Neural cell (in vitro differentiated cells): ENCODE results near the gene ZNF728. TPM values are rescaled to one million over a fixed set of nuclear protein-coding genes. Genes with fewer than 3 reads are reported as not detected.

Experiments
- H2AFZ ChIP-seq: fragments of 200-600, 300-800 bp; sonication (generic), shearing (Covaris generic); 2 replicates; pipeline ENCODE4 v1.6.0; 2014; ENCODE audit warnings: low read depth, mild to moderate bottlenecking, antibody characterized with exemption, low read length, moderate library complexity
- H3F3A ChIP-seq: fragments of 200-600 bp; shearing (Covaris generic); 2 replicates; pipeline ENCODE4 v1.6.1; 2016; ENCODE audit warnings: mild to moderate bottlenecking, moderate library complexity, mixed read lengths, antibody characterized with exemption, low read length; ENCODE audit not compliant: insufficient read depth, poor library complexity, severe bottlenecking
- H3K27ac ChIP-seq: fragments of 200-600, 300-800 bp; sonication (generic), shearing (Covaris generic); 2 replicates; pipeline ENCODE4 v1.5.1; 2014; ENCODE audit warnings: mild to moderate bottlenecking, low read length, moderate library complexity
- H3K27me3 ChIP-seq: fragments of 300-800, 200-600 bp; sonication (generic), shearing (Covaris generic); 2 replicates; pipeline ENCODE4 v1.6.0; 2014; ENCODE audit warnings: mild to moderate bottlenecking, low read depth, low read length, moderate library complexity; ENCODE audit not compliant: insufficient read depth
- H3K36me3 ChIP-seq: fragments of 300-800, 200-600 bp; sonication (generic), shearing (Covaris generic); 2 replicates; pipeline ENCODE4 v1.5.1; 2014; ENCODE audit warnings: mild to moderate bottlenecking, antibody characterized with exemption, low read length, moderate library complexity; ENCODE audit not compliant: insufficient read depth
- H3K4me2 ChIP-seq: fragments of 300-800, 200-600 bp; sonication (generic), shearing (Covaris generic); 2 replicates; pipeline ENCODE4 v1.6.0; 2014; ENCODE audit warnings: mild to moderate bottlenecking, low read length
- H3K4me3 ChIP-seq: fragments of 300-800, 200-600 bp; sonication (generic), shearing (Covaris generic); 2 replicates; pipeline ENCODE4 v1.5.1; 2014; ENCODE audit warnings: mild to moderate bottlenecking, low read length, moderate library complexity
- H3K79me2 ChIP-seq: fragments of 200-600 bp; shearing (Covaris generic); replicated peaks from 2 replicates; pipeline ENCODE4 v1.6.0; 2014; ENCODE audit warnings: mild to moderate bottlenecking, low read length, moderate library complexity; ENCODE audit not compliant: insufficient read depth
- H3K9ac ChIP-seq: fragments of 300-800, 200-600 bp; sonication (generic), shearing (Covaris generic); 2 replicates; pipeline ENCODE4 v1.6.1; 2016; ENCODE audit warnings: mild to moderate bottlenecking, low read length, mixed read lengths
- H3K9me2 ChIP-seq: fragments of 200-600 bp; shearing (Covaris generic); 2 replicates; pipeline ENCODE4 v1.6.1; 2016; ENCODE audit warnings: mild to moderate bottlenecking, low read length, mixed read lengths; ENCODE audit not compliant: insufficient read depth
- H3K9me3 ChIP-seq: fragments of 200-600, 300-800 bp; sonication (generic), shearing (Covaris generic); 2 replicates; pipeline ENCODE4 v1.6.1; 2016; ENCODE audit warnings: mild to moderate bottlenecking, mixed run types, low read length, moderate library complexity, mixed read lengths
- H4K20me1 ChIP-seq: fragments of 200-600 bp; shearing (Covaris generic); 2 replicates; pipeline ENCODE4 v1.6.1; 2016; ENCODE audit warnings: mild to moderate bottlenecking, mixed run types; ENCODE audit not compliant: insufficient read depth
- EP300 ChIP-seq: fragments of 450-650 bp; conservative IDR thresholded peaks from 2 replicates; pipeline ENCODE4 v1.6.1; 2014; ENCODE audit warnings: antibody characterized with exemption, mild to moderate bottlenecking, moderate library complexity; ENCODE audit not compliant: poor library complexity, severe bottlenecking
- EZH2 ChIP-seq: fragments of 200-600, 300-800 bp; shearing (Covaris generic), sonication (generic); IDR thresholded peaks from 2 replicates; pipeline ENCODE4 v1.6.1; 2014; ENCODE audit warnings: antibody characterized with exemption, low read length, borderline replicate concordance, mild to moderate bottlenecking; ENCODE audit not compliant: insufficient read depth, poor library complexity, severe bottlenecking
- MXI1 ChIP-seq: fragments of 450-650 bp; conservative IDR thresholded peaks from 2 replicates; pipeline ENCODE4 v1.6.1; 2014; ENCODE audit warnings: antibody characterized with exemption, mild to moderate bottlenecking; ENCODE audit not compliant: poor library complexity, severe bottlenecking
- POLR2AphosphoS5 ChIP-seq: IDR thresholded peaks from 2 replicates; pipeline ENCODE4 v1.6.1; 2012
- RAD21 ChIP-seq: fragments of 450-650 bp; conservative IDR thresholded peaks from 2 replicates; pipeline ENCODE4 v1.6.1; 2014; ENCODE audit warnings: antibody characterized with exemption, mild to moderate bottlenecking, moderate library complexity
- SMC3 ChIP-seq: fragments of 450-650 bp; conservative IDR thresholded peaks from 2 replicates; pipeline ENCODE4 v1.6.1; 2014; ENCODE audit warnings: antibody characterized with exemption, mild to moderate bottlenecking, moderate library complexity; ENCODE audit not compliant: poor library complexity
- TAF1 ChIP-seq: IDR thresholded peaks from 2 replicates; pipeline ENCODE4 v1.6.1; 2012; ENCODE audit warnings: low read depth
- polyA plus RNA-seq: library from polyadenylated mRNA; depleted of rRNA; stranded (reverse); fragments of >200 nt; gene quantifications from 2 replicates; pipeline ENCODE4 v1.2.3, GENCODE V29; 2014
- TF ChIP-seq, protein P1 (sequence below): IDR thresholded peaks from 2 replicates; pipeline ENCODE4 v1.6.1; 2012; ENCODE audit warnings: borderline replicate concordance
- TF ChIP-seq, protein P2 (sequence below): fragments of 450-650 bp; IDR thresholded peaks from 2 replicates; pipeline ENCODE4 v1.5.1; 2014; ENCODE audit warnings: antibody characterized with exemption, mild to moderate bottlenecking, moderate library complexity; ENCODE audit not compliant: poor library complexity, severe bottlenecking

The ZNF728 gene
- polyA plus RNA-seq, 1 donor from 2014 or later = not detected

- TF ChIP-seq TAF1 (no peak), RAD21 (no peak), EP300 (no peak), MXI1 (no peak), POLR2AphosphoS5 (no peak)
Observed at GRCh38 chr19:23052349-23052748, 49.4 kb upstream of the ZNF728 start (continued).

- no peak for TF ChIP-seq MXI1
- TF ChIP-seq POLR2AphosphoS5 = no peak
- TF ChIP-seq TAF1 = no peak
- TF ChIP-seq, protein P1, sequence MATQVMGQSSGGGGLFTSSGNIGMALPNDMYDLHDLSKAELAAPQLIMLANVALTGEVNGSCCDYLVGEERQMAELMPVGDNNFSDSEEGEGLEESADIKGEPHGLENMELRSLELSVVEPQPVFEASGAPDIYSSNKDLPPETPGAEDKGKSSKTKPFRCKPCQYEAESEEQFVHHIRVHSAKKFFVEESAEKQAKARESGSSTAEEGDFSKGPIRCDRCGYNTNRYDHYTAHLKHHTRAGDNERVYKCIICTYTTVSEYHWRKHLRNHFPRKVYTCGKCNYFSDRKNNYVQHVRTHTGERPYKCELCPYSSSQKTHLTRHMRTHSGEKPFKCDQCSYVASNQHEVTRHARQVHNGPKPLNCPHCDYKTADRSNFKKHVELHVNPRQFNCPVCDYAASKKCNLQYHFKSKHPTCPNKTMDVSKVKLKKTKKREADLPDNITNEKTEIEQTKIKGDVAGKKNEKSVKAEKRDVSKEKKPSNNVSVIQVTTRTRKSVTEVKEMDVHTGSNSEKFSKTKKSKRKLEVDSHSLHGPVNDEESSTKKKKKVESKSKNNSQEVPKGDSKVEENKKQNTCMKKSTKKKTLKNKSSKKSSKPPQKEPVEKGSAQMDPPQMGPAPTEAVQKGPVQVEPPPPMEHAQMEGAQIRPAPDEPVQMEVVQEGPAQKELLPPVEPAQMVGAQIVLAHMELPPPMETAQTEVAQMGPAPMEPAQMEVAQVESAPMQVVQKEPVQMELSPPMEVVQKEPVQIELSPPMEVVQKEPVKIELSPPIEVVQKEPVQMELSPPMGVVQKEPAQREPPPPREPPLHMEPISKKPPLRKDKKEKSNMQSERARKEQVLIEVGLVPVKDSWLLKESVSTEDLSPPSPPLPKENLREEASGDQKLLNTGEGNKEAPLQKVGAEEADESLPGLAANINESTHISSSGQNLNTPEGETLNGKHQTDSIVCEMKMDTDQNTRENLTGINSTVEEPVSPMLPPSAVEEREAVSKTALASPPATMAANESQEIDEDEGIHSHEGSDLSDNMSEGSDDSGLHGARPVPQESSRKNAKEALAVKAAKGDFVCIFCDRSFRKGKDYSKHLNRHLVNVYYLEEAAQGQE = no peak
- TF ChIP-seq SMC3 = no peak
- TF ChIP-seq, protein P2, sequence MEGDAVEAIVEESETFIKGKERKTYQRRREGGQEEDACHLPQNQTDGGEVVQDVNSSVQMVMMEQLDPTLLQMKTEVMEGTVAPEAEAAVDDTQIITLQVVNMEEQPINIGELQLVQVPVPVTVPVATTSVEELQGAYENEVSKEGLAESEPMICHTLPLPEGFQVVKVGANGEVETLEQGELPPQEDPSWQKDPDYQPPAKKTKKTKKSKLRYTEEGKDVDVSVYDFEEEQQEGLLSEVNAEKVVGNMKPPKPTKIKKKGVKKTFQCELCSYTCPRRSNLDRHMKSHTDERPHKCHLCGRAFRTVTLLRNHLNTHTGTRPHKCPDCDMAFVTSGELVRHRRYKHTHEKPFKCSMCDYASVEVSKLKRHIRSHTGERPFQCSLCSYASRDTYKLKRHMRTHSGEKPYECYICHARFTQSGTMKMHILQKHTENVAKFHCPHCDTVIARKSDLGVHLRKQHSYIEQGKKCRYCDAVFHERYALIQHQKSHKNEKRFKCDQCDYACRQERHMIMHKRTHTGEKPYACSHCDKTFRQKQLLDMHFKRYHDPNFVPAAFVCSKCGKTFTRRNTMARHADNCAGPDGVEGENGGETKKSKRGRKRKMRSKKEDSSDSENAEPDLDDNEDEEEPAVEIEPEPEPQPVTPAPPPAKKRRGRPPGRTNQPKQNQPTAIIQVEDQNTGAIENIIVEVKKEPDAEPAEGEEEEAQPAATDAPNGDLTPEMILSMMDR = no peak
- no peak for TF ChIP-seq EZH2
- TF ChIP-seq EP300 = no peak
- Histone ChIP-seq H3K9me2 (no peaks in the 10 kb centered on the region), H4K20me1 (no peaks in the 10 kb centered on the region), H3K27ac (no peak overlapping the region), H3K27me3 (no peaks in the 10 kb centered on the region), H3K9ac (no peak overlapping the region), H3F3A (no peaks in the 10 kb centered on the region), H3K4me3 (no peak overlapping the region), H3K9me3 (peaks cover 4% of the 10 kb centered on the region), H3K36me3 (no peaks in the 10 kb centered on the region), H3K79me2 (no peaks in the 10 kb centered on the region), H3K4me2 (no peak overlapping the region), H2AFZ (no peak overlapping the region)
Observed at GRCh38 chr19:23049256-23049655, 46.3 kb upstream of the ZNF728 start.

- Histone ChIP-seq H3K36me3 (no peaks in the 10 kb centered on the region), H3K4me3 (no peak overlapping the region), H3K4me2 (no peak overlapping the region), H3K27ac (no peak overlapping the region), H3K27me3 (no peaks in the 10 kb centered on the region), H3F3A (no peaks in the 10 kb centered on the region), H3K9ac (no peak overlapping the region), H3K9me2 (no peaks in the 10 kb centered on the region), H4K20me1 (no peaks in the 10 kb centered on the region), H3K9me3 (peaks cover 4% of the 10 kb centered on the region), H2AFZ (no peak overlapping the region), H3K79me2 (no peaks in the 10 kb centered on the region)
- TF ChIP-seq SMC3 (no peak), TAF1 (no peak), EZH2 (no peak), EP300 (no peak), MXI1 (no peak), POLR2AphosphoS5 (no peak), RAD21 (no peak)
- TF ChIP-seq, protein P2 = no peak
- TF ChIP-seq, protein P1 = no peak
Observed at GRCh38 chr19:23046743-23047142, 43.8 kb upstream of the ZNF728 start.
